ENCODE measurements around the gene MPPED1.

The MPPED1 gene

DNA sequence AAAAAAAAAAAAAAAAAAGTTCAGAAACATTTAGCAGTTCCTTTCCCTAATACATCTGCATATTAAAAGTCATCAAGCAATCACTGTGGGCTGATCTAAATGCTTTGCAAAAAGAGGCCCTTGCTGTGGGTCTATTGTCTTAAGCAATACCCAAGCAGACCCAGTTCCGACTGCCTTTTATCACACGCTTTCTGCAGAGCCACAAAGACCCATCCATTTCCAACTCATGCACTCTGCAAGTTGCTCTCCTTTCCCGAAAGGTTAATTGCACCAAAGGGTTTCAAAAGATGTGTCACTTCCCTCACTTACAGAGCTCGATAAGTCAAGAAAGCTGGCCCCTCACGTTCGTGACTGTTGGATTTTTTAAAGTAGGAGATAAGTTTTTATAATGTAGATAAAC lies 138.9 kb downstream of the MPPED1 start:
- no peak overlapping the region for H3K4me3 ChIP-seq (ENCODE audit: low read depth, low read length)
- TF ChIP-seq, protein P1, sequence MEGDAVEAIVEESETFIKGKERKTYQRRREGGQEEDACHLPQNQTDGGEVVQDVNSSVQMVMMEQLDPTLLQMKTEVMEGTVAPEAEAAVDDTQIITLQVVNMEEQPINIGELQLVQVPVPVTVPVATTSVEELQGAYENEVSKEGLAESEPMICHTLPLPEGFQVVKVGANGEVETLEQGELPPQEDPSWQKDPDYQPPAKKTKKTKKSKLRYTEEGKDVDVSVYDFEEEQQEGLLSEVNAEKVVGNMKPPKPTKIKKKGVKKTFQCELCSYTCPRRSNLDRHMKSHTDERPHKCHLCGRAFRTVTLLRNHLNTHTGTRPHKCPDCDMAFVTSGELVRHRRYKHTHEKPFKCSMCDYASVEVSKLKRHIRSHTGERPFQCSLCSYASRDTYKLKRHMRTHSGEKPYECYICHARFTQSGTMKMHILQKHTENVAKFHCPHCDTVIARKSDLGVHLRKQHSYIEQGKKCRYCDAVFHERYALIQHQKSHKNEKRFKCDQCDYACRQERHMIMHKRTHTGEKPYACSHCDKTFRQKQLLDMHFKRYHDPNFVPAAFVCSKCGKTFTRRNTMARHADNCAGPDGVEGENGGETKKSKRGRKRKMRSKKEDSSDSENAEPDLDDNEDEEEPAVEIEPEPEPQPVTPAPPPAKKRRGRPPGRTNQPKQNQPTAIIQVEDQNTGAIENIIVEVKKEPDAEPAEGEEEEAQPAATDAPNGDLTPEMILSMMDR (IDR thresholded peaks at IDR 0.05; ENCODE audit: borderline replicate concordance, insufficient read depth, low read depth, low read length), result no peak

DNA sequence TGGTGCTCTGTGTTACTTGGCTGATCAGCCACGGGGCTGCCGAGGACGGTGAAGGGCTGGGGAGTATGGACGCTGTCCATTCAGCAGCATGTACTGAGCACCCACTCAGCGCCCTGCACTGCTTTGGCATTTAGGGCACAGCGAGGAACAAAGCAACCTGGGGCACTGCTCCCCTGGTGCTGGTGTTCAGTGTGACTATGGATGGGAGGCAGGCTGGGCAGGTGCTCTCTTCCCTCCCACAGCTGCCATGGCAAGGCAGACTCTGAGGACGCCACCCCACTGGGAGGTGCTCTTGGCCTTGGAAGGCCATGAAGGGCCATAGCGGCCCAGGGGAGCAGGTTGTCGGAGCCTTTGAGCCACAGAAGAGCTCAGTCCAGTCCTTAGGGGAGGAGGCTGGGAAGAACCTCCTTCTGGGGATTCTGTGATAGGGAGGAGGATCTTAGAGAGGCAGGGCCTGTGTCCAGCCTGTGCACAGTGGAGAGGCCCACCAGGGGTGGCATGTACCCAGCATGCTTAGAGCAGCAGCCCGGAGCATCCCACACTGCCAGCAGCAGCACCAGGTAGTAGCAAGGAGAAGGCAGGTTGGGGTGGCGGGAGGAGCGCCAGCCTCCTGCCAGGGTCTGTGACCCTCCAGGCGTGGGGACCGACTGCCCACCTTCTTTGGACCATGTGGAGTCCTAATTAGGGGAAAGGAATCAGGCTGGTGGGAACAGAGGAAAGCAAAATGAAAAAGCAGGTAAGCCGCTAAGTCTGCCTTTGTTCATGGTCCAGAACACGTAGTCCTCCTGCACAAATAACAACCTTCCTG lies 141.8 kb downstream of the MPPED1 start:
- TF ChIP-seq, protein P1 (IDR thresholded peaks at IDR 0.05; ENCODE audit: borderline replicate concordance, insufficient read depth, low read depth, low read length), result no peak
- H3K4me3 ChIP-seq (ENCODE audit: low read depth, low read length), result no peak overlapping the region

DNA sequence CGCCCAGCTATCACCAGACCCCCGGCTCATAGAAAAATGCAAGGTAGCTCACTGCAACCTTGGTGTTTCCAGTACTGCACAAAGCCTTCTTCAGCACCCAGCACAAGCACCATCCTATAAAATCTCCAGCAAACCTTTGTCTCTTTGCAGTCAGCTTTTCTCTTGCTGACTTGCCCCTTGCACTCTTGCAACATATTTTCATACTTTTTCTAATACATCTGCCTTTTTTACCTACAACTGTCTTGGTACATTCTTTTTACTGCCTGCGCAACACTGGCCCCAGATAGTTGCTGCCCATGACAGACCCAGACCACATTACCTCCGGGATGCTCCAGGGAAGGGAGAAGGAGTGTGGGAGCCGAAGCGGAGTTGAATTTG lies 142.4 kb downstream of the MPPED1 start:
- H3K4me3 ChIP-seq (ENCODE audit: low read depth, low read length), result no peak overlapping the region
- TF ChIP-seq, protein P1 (IDR thresholded peaks at IDR 0.05; ENCODE audit: borderline replicate concordance, insufficient read depth, low read depth, low read length), result no peak

DNA sequence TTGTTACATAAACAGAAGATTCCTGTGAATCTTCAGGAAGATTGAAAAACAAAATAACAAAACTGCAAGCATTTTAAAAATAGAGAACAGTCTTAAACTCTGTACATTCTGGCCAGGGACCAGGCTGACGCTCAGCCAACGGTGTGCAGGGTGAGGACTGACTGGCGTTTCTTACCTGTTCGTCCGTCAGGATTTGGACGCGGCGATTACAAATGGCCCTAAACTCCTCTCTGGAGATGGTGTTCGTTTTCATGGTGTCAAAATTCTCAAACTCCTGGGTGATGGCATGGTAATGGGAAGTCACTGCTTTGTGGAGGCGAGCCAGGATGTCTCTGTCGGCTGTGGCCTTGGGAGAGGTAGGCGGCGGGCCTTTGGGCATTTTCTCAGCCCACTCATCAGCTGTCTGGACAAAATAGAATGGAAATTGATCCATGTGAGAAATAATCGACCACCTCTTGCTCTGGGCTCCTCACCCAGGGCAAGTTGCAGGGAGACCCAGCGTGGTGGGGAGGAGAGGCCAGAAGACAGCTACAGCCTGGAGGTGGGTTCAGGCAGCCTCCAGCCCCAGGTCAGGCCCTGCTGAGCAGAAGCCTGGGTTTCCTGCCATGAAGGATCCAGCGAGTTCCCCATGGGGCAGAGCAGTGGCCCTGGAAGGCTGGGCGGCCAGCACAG lies 143.0 kb downstream of the MPPED1 start:
- no peak overlapping the region for H3K4me3 ChIP-seq (ENCODE audit: low read depth, low read length)
- TF ChIP-seq, protein P1 (IDR thresholded peaks at IDR 0.05; ENCODE audit: borderline replicate concordance, insufficient read depth, low read depth, low read length), result no peak

DNA sequence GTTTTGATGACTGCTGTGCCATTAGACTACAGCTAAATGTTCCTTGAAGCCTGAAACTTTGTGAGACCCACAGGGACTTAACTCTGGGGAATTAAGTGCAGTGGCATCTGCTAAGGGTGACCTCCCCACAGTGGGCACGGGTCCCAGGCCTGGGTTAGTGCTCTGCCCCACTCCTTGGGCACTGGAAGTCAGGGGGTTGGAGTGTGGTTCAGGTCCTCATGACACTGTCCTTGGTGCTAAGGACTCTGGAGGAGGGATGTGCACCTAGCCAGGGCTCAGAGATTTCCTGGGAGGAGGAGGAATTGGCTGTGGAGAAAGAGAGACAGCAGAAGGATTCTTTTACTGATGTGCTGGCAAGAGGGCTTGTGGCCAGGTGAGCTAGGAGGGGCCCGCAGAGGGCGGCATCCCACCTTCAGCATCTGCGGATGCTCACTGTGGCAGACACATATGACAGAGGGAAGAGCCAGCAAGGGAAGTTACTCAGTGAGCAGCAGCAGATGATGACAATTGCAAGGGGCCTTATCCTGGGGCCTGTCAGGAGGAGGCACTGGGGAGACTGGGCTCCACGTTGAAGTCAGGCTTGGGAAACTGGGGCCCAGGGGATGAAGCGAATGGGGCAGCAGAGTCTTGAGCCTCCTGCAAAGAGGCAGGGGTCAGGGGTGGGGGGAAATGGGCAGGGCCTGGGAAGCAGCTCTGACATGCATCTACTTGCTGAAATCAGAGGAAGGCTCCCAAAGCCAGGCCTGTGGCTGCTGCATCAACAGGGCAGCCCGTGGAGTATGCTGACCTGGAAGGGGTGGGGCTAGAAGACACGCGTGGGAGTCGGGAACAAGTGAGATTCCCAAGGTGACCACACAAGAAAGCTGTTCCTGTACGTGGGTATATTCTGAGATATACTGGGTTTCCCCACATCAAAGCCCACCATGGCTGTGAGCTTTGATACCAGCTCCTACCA lies 144.0 kb downstream of the MPPED1 start:
- no peak overlapping the region for H3K4me3 ChIP-seq (ENCODE audit: low read depth, low read length)
- TF ChIP-seq, protein P1 (IDR thresholded peaks at IDR 0.05; ENCODE audit: borderline replicate concordance, insufficient read depth, low read depth, low read length), result no peak

Measured in GM12875 (cell line).